ENCODE measurements around the gene RUBCNL.
"Not testable (repeated sequence)": the region's sequence is repeated elsewhere in the genome, so short reads cannot be mapped to it uniquely, and the experiment has no call there.

The RUBCNL gene

GRCh38 chr13:46387064-46387851 is at the start of gene RUBCNL:
TSS of gene RUBCNL (minus strand) at chr13:46387252. CDS start at chr13:46372475, 14,777 bp downstream.
- DNase-seq: no peak

- DNase-seq: not testable (repeated sequence)
Observed at GRCh38 chr13:46429558-46429957, 42.5 kb upstream of the RUBCNL start.

- no peak for DNase-seq
Observed at GRCh38 chr13:46405457-46405856, 18.4 kb upstream of the RUBCNL start.

- DNase-seq: no peak
Observed at GRCh38 chr13:46404733-46405100, 17.7 kb upstream of the RUBCNL start.

GRCh38 chr13:46403851-46404732 is 17.0 kb upstream of the RUBCNL start:
- no peak for DNase-seq

- DNase-seq: no peak
Observed at GRCh38 chr13:46402178-46402577, 15.1 kb upstream of the RUBCNL start.

- no peak for DNase-seq
Observed at GRCh38 chr13:46401432-46401831, 14.4 kb upstream of the RUBCNL start.

- no peak for DNase-seq
Observed at GRCh38 chr13:46396341-46396740, 9.3 kb upstream of the RUBCNL start.

- no peak for DNase-seq
Observed at GRCh38 chr13:46392967-46393366, 5.9 kb upstream of the RUBCNL start.

- no peak for DNase-seq
Observed at GRCh38 chr13:46389457-46390451, 2.7 kb upstream of the RUBCNL start.

- no peak for DNase-seq
Observed at GRCh38 chr13:46388846-46389245, 1.8 kb upstream of the RUBCNL start.

- DNase-seq: no peak
Observed at GRCh38 chr13:46388308-46388707, 1.3 kb upstream of the RUBCNL start.

GRCh38 chr13:46386392-46387063 is 524 bp downstream of the RUBCNL start:
- DNase-seq: no peak

- no peak for DNase-seq
Observed at GRCh38 chr13:46385946-46386345, 1.1 kb downstream of the RUBCNL start.

- DNase-seq: no peak
Observed at GRCh38 chr13:46383383-46383782, 3.7 kb downstream of the RUBCNL start.

GRCh38 chr13:46382224-46382623 is 4.8 kb downstream of the RUBCNL start:
- no peak for DNase-seq

- DNase-seq: no peak
Observed at GRCh38 chr13:46380242-46380641, 6.8 kb downstream of the RUBCNL start.

GRCh38 chr13:46379611-46380010 is 7.4 kb downstream of the RUBCNL start:
- no peak for DNase-seq

- DNase-seq: no peak
Observed at GRCh38 chr13:46378411-46378810, 8.6 kb downstream of the RUBCNL start.

GRCh38 chr13:46377554-46377953 is 9.5 kb downstream of the RUBCNL start:
- no peak for DNase-seq

- DNase-seq: no peak
Observed at GRCh38 chr13:46374710-46375109, 12.3 kb downstream of the RUBCNL start.

- DNase-seq: no peak
Observed at GRCh38 chr13:46373623-46374022, 13.4 kb downstream of the RUBCNL start.

Measured in activated effector memory CD4-positive, alpha-beta T cell treated with Interleukin-2 at 50 U/mL for 16 hours (primary cell).